Measurements from ENCODE around the gene TNS4.
"Not testable (repeated sequence)": the region's sequence is repeated elsewhere in the genome, so short reads cannot be mapped to it uniquely, and the experiment has no call there.

GRCh38 chr17:40546497-40546896, 45.1 kb upstream of the TNS4 start:
- not testable (repeated sequence) for TF ChIP-seq POLR2A, CTCF (IDR thresholded peaks at IDR 0.05)

Data from lower leg skin (tissue), 3 donors.